NCI-H345 treated with DMSO at 0.1 percent for 48 hours (cell line): ENCODE data around the gene ZDHHC4.
A peak's percentile ranks its signal among the peaks of the same experiment; 100 is the strongest.
"Not testable (repeated sequence)": the region's sequence is repeated elsewhere in the genome, so short reads cannot be mapped to it uniquely, and the experiment has no call there.

Experiments
- DNase-seq: peaks from one replicate; lab custom pipeline; 2025; ENCODE audit not compliant: unreplicated experiment; lab: John Stamatoyannopoulos, UW

The ZDHHC4 gene

GRCh38 chr7:6631605-6632004 lies 54.4 kb downstream of the ZDHHC4 start:
- no peak for DNase-seq

DNA sequence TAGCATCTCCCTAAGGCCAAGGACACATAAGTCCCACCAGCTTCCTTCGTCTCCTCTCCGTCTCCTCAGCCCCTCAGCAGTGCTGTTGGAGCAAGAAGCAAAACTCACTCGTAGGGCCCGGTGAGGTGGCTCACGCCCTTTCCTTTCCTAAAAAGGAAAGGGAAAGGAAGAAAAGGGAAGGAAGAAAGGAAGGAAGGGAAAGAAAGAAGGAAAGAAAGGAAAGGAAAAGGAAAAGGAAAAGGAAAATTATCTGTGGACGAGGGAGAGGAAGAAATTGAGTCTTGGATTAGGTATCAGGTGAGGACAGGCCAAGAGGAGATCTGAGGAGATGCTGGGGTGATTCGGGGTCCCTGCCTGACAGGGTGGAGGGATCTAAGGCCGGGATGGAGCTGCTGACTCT lies 56.8 kb downstream of the ZDHHC4 start:
- DNase-seq = no peak

DNA sequence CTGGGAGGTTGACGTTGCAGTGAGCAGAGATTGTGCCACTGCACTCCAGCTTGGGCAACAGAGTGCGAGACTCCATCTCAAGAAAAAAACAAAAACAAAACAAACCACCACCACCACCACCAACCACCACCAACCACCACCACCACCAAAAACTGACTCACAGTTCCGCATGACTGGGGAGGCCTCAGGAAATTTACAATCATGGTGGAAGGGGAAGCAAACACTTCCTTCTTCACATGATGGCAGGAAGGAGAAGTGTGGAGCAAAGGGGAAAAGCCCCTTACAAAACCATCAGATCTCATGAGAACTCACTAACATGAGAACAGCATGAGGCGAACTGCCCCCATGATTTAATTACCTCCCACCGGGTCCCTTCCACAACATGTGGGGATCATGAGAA lies 57.7 kb downstream of the ZDHHC4 start:
- not testable (repeated sequence) for DNase-seq

DNA sequence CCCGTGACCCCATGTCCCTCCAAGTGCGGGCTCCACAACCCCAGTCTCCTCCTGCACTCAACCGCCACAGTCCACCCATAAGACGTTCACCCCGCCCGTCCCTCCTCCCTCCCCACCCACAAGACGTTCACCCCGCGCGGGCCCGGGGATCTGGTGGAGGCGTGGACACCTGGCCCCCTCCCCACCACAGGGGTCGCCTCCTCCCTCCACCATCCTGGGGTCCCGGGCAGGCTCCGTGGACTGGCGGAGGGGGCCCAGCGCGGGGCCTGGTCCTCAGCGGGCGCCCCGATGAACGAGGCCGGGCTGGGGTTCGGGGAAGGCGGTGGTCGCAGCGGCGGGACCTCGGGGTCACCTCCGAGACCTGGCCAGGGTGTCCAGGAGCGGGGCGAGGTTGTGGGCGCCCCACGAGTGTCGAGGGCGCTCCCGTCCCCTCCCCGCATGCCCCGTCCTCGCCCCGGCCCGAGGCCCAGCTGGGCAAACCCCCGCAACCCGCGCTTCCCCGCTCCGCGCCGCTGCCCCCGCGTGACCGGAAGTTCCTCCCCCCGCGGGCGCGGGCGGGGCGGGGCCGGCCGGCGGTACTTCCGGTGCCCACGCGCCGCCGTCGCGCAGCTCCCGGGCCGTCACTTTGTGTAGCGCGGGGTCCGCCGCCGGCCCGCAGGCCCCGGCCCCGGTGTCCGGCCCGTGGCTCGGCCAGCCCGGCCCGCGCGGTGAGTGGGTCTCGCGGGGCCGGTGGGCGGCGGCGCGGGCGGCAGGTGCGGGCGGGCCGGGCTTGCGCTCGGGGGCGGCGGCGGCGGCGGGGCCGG lies 59.7 kb downstream of the ZDHHC4 start, which contains the start of gene ZNF316:
Gene ZNF316 (plus strand): TSS at position 578 of the 803 bp plus-strand sequence. CDS start 5,092 bp downstream, outside the sequence.
- DNase-seq = peak; percentile 10

- DNase-seq = no peak
Observed at GRCh38 chr7:6637544-6638229, 60.4 kb downstream of the ZDHHC4 start.
